Vagina (tissue), 2 donors: ENCODE data around the gene HIF1A.

Source experiments
- POLR2A ChIP-seq, 2 donors: fragments of 450-650 bp; IDR thresholded peaks; one replicate each; pipeline ENCODE4 v1.6.1; 2017; ENCODE audit warnings: antibody characterized with exemption in 2 of 2, mild to moderate bottlenecking in 2 of 2, moderate library complexity in 2 of 2
- POLR2AphosphoS5 ChIP-seq, 2 donors: sonication (generic); formaldehyde crosslinking; IDR thresholded peaks; one replicate each; pipeline ENCODE4 v1.9.0; 2017; ENCODE audit warnings: antibody characterized with exemption in 2 of 2, mild to moderate bottlenecking in 2 of 2, low read depth in 1 of 2; ENCODE audit not compliant: insufficient read depth in 1 of 2

DNA sequence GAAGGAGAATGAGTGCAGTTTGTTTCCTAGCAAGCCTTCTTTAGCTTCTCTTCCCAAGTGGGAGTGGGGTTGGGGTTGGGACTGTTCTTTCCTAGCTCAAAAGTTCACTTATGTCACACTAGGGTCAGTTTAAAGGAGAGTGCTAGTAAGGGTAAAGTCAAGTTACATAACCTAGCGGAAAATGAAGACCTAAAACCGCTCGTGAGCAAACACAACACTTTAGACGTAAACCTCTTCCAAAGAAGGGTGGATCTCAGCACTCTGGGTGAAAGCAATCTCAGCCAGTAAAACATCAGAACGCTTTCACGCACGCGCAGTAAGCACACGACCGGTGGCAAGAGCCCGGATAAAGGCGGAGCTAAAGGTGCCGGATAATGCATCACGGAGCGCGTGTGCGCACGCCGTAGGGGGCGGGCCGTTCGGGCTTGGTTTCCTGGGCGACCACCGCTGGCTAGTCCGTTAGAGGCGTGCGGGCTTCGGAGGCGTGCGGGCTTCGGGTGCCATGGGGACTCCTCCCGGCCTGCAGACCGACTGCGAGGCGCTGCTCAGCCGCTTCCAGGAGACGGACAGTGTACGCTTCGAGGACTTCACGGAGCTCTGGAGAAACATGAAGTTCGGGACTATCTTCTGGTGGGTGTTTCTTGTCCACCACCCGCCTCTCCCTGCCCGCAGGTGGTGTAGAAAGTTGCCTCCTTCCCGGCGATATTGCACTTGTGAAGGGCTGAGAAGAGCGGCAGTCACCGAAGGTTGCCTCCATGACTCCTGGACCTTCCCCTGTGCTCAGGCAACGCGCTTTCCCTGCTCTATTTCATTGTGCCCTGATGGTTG lies 66.9 kb downstream of the HIF1A start, which contains the start of gene SNAPC1:
- TF ChIP-seq POLR2A (IDR thresholded peaks at IDR 0.05): peak in 1 of 2 donors; percentile 83
- peak; percentile 96 for TF ChIP-seq POLR2AphosphoS5 (IDR thresholded peaks at IDR 0.05; ENCODE audit: insufficient read depth in 1 of 2, low read depth in 1 of 2)
